ENCODE data around the gene COL27A1. TPM values are rescaled to one million over a fixed set of nuclear protein-coding genes. Genes with fewer than 3 reads are reported as not detected.

The COL27A1 gene
- total RNA-seq, 4 donors from 2014 or later, result 1.0 to 5.7 (median 3.3) TPM

- no peak overlapping the region for H3K27ac ChIP-seq
These were observed 125.5 kb downstream of the COL27A1 start for GRCh38 chr9:114280636-114281472.

GRCh38 chr9:114281473-114282103 lies 126.3 kb downstream of the COL27A1 start:
- Histone ChIP-seq H3K4me1 (no peaks in the 10 kb centered on the region), H3K36me3 (no peaks in the 10 kb centered on the region), H3K4me3 (no peak overlapping the region), H3K9me3 (no peaks in the 10 kb centered on the region), H3K27ac (no peak overlapping the region), H3K27me3 (no peaks in the 10 kb centered on the region)
- ATAC-seq, result no peak
- TF ChIP-seq EP300 (IDR thresholded peaks at IDR 0.05) (no peak), POLR2A (IDR thresholded peaks at IDR 0.05) (no peak), POLR2AphosphoS5 (IDR thresholded peaks at IDR 0.05) (no peak), CTCF (IDR thresholded peaks at IDR 0.05) (no peak)
- 86% methylated on average over 2 of the region's 12 CpGs; no CpG with 5 or more reads in 1 of the 2 donors for WGBS, 2 donors (ENCODE audit: low coverage in 1 of 2)

More at GRCh38 chr9:114280636-114281472, 125.5 kb downstream of the COL27A1 start:
- Histone ChIP-seq H3K36me3 (no peaks in the 10 kb centered on the region), H3K9me3 (no peaks in the 10 kb centered on the region), H3K4me3 (no peak overlapping the region), H3K4me1 (no peaks in the 10 kb centered on the region), H3K27me3 (no peaks in the 10 kb centered on the region)
- TF ChIP-seq EP300 (IDR thresholded peaks at IDR 0.05) (no peak), POLR2A (IDR thresholded peaks at IDR 0.05) (no peak), POLR2AphosphoS5 (IDR thresholded peaks at IDR 0.05) (no peak), CTCF (IDR thresholded peaks at IDR 0.05) (no peak)
- ATAC-seq, result no peak
- WGBS, 2 donors (ENCODE audit: low coverage in 1 of 2), result 55 to 74% methylated on average over 5 to 7 of the region's 8 CpGs

- no peaks in the 10 kb centered on the region for H3K36me3 ChIP-seq
- H3K4me3 ChIP-seq, result no peak overlapping the region
- no peaks in the 10 kb centered on the region for H3K27me3 ChIP-seq
- 90 to 93% methylated on average over 2 to 7 of the region's 10 CpGs for WGBS, 2 donors (ENCODE audit: low coverage in 1 of 2)
- H3K9me3 ChIP-seq, result no peaks in the 10 kb centered on the region
- H3K27ac ChIP-seq, result no peak overlapping the region
- H3K4me1 ChIP-seq, result no peaks in the 10 kb centered on the region
- no peak for ATAC-seq
- TF ChIP-seq EP300 (IDR thresholded peaks at IDR 0.05), result no peak
- no peak for TF ChIP-seq CTCF (IDR thresholded peaks at IDR 0.05)
- no peak for TF ChIP-seq POLR2AphosphoS5 (IDR thresholded peaks at IDR 0.05)
- TF ChIP-seq POLR2A (IDR thresholded peaks at IDR 0.05), result no peak
These were observed 126.8 kb downstream of the COL27A1 start for GRCh38 chr9:114282104-114282485.

- Histone ChIP-seq H3K27me3 (no peaks in the 10 kb centered on the region), H3K36me3 (no peaks in the 10 kb centered on the region), H3K4me3 (no peak overlapping the region), H3K9me3 (no peaks in the 10 kb centered on the region), H3K27ac (no peak overlapping the region), H3K4me1 (no peaks in the 10 kb centered on the region)
- TF ChIP-seq EP300 (IDR thresholded peaks at IDR 0.05), result no peak
- no peak for TF ChIP-seq POLR2A (IDR thresholded peaks at IDR 0.05)
- TF ChIP-seq CTCF (IDR thresholded peaks at IDR 0.05), result no peak
- TF ChIP-seq POLR2AphosphoS5 (IDR thresholded peaks at IDR 0.05), result no peak
- ATAC-seq, result no peak
- 94% methylated on average over 3 of the region's 6 CpGs; no CpG with 5 or more reads in 1 of the 2 donors for WGBS, 2 donors (ENCODE audit: low coverage in 1 of 2)
These were observed 127.2 kb downstream of the COL27A1 start for GRCh38 chr9:114282507-114282906.
